ENCODE results near the gene HS3ST2. TPM values are rescaled to one million over a fixed set of nuclear protein-coding genes. Genes with fewer than 3 reads are reported as not detected.
A peak's percentile ranks its signal among the peaks of the same experiment; 100 is the strongest.
"Not testable (repeated sequence)": the region's sequence is repeated elsewhere in the genome, so short reads cannot be mapped to it uniquely, and the experiment has no call there.

HS3ST2 gene
- total RNA-seq, 1 donor from 2014 or later: 0.48 TPM

DNA sequence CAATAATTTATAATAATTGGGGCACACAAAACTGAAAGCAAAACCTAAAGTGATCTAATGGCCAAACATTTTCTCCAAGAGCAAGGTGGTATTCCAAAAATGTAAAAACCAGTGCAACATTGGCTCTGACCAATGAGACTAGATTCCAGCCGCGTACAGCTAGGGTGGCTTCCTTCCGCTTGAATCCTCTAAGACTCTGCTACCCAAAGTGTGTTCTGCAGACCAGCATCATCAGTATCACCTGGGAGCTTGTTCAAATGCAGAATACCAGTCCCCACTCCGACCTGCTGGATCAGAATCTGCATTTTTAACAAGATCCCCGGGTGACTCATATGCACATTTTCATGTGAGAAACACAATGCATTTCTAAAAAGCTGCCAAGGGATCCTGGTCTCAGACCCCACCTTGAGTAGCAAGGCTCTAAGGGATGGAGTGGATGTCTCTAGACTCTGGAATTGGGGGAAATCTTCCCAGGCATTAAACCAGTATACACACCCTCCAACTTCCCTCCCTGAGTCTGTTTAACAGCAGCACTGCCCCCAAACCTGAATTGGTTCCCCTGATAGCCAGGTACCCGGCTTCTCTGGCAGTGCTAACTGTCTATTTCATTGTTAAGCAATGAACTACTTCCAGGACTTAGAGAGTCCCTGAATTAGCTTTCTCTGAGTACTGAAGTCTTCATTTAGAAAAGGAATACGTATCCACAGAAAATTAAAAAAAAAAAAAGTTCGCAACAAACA is 118.2 kb downstream of the HS3ST2 start:
- DNase-seq (ENCODE audit: low spot score): no peak

- DNase-seq (ENCODE audit: low spot score): peak; percentile 35
Observed at GRCh38 chr16:22933173-22933572, 119.2 kb downstream of the HS3ST2 start.

DNA sequence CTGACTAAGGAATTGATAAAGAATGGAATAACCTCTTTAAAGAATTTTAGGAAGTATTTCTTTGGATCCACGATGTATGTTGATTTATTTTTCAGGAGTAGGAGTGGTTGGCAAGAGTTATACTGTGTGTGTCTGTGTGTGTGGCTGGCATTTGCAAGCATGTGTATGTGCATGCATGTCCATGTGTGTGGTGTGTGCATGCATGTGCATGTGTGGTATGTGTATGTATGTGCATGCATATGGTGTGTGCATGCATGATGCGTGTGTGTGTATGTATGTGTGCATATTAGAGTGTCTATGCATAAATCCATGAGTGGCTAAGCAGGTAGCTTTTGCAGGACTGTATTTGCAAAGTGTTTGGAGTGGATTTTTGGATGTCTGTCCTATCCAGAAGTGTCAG is 120.8 kb downstream of the HS3ST2 start:
- no peak for DNase-seq (ENCODE audit: low spot score)

- no peak for DNase-seq (ENCODE audit: low spot score)
Observed at GRCh38 chr16:22937169-22937568, 123.2 kb downstream of the HS3ST2 start.

GRCh38 chr16:22938647-22939046 is 124.7 kb downstream of the HS3ST2 start:
- DNase-seq (ENCODE audit: low spot score): no peak

GRCh38 chr16:22939744-22940363 is 125.9 kb downstream of the HS3ST2 start:
- DNase-seq (ENCODE audit: low spot score): not testable (repeated sequence)

- no peak for DNase-seq (ENCODE audit: low spot score)
Observed at GRCh38 chr16:22941970-22942501, 128.1 kb downstream of the HS3ST2 start.

- DNase-seq (ENCODE audit: low spot score): no peak
Observed at GRCh38 chr16:22942811-22943210, 128.8 kb downstream of the HS3ST2 start.

- DNase-seq (ENCODE audit: low spot score): no peak
Observed at GRCh38 chr16:22945361-22945760, 131.4 kb downstream of the HS3ST2 start.

- DNase-seq (ENCODE audit: low spot score): no peak
Observed at GRCh38 chr16:22946433-22946832, 132.5 kb downstream of the HS3ST2 start.

DNA sequence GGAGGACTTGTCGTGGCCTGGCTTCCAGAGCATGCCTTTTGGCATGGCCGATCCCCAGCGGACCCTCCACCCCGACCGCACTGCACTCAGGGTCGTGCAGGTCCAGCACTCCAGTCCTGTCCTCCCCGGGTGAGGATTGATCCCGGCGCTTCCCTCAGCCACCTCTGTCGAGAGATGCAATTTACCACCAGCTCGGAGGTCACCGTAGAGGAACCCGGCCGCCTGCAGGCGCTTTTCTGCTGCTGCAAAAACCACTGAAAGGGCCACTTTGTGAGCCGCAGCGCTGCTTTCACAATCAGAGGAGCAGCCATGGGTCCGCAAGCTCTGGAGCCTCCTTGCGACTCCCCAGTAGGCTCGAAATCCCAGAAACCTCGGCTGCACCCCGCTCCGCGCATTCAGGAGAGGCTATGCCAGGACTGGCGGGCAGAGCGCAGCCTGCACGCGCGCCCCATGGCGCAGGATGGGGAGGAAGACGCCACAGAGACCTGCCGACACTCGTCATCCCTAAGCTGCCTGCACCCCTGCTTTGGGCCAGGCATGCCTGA is 134.2 kb downstream of the HS3ST2 start:
- DNase-seq (ENCODE audit: low spot score): no peak

GRCh38 chr16:22948603-22949368 is 134.8 kb downstream of the HS3ST2 start:
- DNase-seq (ENCODE audit: low spot score): no peak

GRCh38 chr16:22955461-22956070 is 141.6 kb downstream of the HS3ST2 start:
- DNase-seq (ENCODE audit: low spot score): no peak

DNA sequence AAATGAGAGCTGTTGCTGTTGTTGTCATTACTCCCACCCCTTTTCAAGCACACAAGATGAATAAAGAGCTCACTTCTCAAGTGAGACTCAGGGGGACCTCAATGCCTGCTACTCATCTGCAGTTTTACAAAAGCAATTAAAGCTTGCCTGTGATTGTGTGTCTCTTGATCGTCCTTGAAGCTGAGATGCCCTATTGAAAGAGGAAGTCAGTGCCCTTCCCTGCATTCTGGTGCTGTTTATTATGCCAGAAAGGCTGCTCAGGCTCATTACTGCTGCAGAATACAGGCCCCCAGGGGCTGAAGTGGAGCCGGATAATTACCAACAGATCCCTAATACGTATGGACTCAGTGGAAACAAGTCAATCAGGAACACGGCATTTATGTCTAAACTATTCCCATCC is 147.2 kb downstream of the HS3ST2 start:
- DNase-seq (ENCODE audit: low spot score): no peak

GRCh38 chr16:22962905-22963304 is 148.9 kb downstream of the HS3ST2 start:
- DNase-seq (ENCODE audit: low spot score): no peak
